GM21360 (cell line): ENCODE data around the gene GPR34.
A peak's percentile ranks its signal among the peaks of the same experiment; 100 is the strongest.

Experiments
- ATAC-seq: cut with Tn5 transposase; IDR thresholded peaks from one replicate; pipeline ENCODE4 v1.9.1; 2021; ENCODE audit warnings: mild to moderate bottlenecking, moderate library complexity; ENCODE audit not compliant: unreplicated experiment

GPR34 gene

DNA sequence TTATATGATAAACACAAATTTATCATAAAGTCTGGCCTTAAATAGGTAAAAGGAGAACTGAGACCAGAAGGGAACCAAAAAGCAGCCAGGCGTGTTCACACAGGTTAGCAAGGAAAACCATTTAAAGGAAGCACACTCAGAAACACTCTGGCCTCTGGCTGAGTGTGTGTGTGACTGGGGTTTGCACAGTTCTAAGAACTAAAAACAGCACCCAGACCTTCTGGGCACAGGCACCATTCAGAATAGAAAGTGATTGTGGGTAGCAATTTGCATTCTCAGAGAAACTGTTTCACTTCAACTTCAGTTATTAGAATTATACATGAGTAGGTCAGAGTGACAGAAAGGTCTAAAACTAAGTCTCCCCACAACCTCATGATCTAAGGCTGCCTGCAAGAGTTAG is 45.2 kb downstream of the GPR34 start:
- ATAC-seq: peak; percentile 99

DNA sequence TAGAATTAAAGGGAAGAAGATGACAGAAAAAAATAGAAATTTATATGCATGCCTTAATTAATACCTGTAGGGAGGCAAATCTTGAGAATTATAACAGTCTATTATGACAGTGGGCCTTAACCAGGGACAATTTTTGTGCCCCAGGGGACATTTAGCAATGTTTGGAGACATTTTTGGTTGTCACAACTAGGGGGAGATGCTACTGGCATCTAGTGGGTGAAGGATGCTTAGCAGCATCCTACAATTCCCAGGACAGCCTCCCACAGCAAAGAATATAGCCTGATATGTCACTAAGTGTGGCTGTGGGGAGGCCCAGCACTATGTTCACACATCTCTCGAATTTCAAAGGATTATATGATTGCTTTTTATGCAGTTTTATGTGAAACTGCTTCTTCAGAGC is 45.8 kb downstream of the GPR34 start:
- ATAC-seq: no peak

DNA sequence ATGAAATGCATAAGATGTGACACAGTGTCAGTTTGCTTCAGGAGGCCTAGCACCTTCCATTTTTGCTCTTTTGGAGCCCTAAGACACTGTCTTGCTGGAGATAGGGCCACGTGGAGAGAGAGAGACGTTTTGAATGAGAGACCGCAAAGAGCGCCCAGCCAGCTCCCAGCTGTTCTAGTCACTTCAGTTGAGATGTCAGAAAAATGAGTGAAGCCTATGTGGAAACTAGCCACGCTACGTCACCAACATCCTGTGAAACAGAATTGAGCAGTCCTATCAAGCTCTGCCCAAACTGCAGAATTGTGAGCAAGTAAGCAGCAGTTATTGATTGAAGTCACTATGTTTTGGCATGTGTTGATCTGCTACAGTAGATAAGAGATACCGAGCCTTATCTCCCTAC is 48.3 kb downstream of the GPR34 start:
- no peak for ATAC-seq

DNA sequence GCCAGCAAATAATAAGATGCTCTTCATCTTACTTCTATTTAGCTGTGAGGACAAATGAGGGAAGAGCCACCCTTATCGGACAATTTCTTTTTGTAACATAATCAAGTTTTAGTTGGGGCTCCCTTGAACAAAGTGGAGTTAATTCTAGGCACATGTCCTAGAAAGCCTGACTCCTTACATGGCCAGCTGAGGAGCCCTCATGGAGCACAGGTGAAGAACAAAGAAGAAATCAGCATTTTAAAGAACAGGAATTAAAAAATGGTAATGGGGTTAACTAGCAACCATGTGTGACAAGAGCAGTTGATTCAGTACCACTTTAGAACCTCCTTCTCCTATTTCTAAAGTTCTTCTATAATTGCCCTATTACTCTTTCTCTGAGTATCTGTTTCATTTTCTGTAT is 51.1 kb downstream of the GPR34 start:
- ATAC-seq: no peak
